GM21619 (cell line): Measurements from ENCODE around the gene LAT.

Experiments used
- ATAC-seq: cut with Tn5 transposase; IDR thresholded peaks from one replicate; pipeline ENCODE4 v1.9.1; 2021; ENCODE audit not compliant: unreplicated experiment

LAT gene

GRCh38 chr16:29007730-29008593 lies 23.1 kb downstream of the LAT start:
- no peak for ATAC-seq

- no peak for ATAC-seq
Observed at GRCh38 chr16:29009050-29009837, 24.4 kb downstream of the LAT start.

GRCh38 chr16:29009838-29010166 lies 24.9 kb downstream of the LAT start:
- ATAC-seq = no peak

GRCh38 chr16:29011112-29011511 lies 26.3 kb downstream of the LAT start:
- ATAC-seq = no peak

- ATAC-seq = no peak
Observed at GRCh38 chr16:29011851-29012250, 27.0 kb downstream of the LAT start.

GRCh38 chr16:29012913-29013553 lies 28.2 kb downstream of the LAT start:
- no peak for ATAC-seq

GRCh38 chr16:29014561-29015069 lies 29.8 kb downstream of the LAT start:
- no peak for ATAC-seq

GRCh38 chr16:29022196-29022595 lies 37.3 kb downstream of the LAT start:
- ATAC-seq = no peak

- ATAC-seq = no peak
Observed at GRCh38 chr16:29023279-29024277, 38.7 kb downstream of the LAT start.

- no peak for ATAC-seq
Observed at GRCh38 chr16:29024278-29024677, 39.4 kb downstream of the LAT start.

GRCh38 chr16:29025218-29025617 lies 40.4 kb downstream of the LAT start:
- ATAC-seq = no peak

- ATAC-seq = no peak
Observed at GRCh38 chr16:29025735-29026134, 40.9 kb downstream of the LAT start.

GRCh38 chr16:29028457-29029167 lies 43.8 kb downstream of the LAT start:
- ATAC-seq = no peak

- ATAC-seq = peak; percentile 51
Observed at GRCh38 chr16:29029168-29029994, 44.5 kb downstream of the LAT start.

- no peak for ATAC-seq
Observed at GRCh38 chr16:29030086-29030840, 45.4 kb downstream of the LAT start.
